Measurements from ENCODE around the gene PIAS1.
"Not testable (repeated sequence)": the region's sequence is repeated elsewhere in the genome, so short reads cannot be mapped to it uniquely, and the experiment has no call there.

PIAS1 gene

GRCh38 chr15:68214838-68215254 is 160.7 kb downstream of the PIAS1 start:
- no peak overlapping the region for H3K4me3 ChIP-seq (replicated peaks in 1 of 2; ENCODE audit: low read depth in 2 of 2, low read length in 2 of 2)
- no peak for TF ChIP-seq CTCF (IDR thresholded peaks at IDR 0.05; ENCODE audit: low read depth, low read length)
- DNase-seq (ENCODE audit: low read depth in 2 of 2): no peak

GRCh38 chr15:68217341-68217740 is 163.2 kb downstream of the PIAS1 start:
- no peak for DNase-seq (ENCODE audit: low read depth in 2 of 2)
- no peak overlapping the region for H3K4me3 ChIP-seq (replicated peaks in 1 of 2; ENCODE audit: low read depth in 2 of 2, low read length in 2 of 2)
- no peak for TF ChIP-seq CTCF (IDR thresholded peaks at IDR 0.05; ENCODE audit: low read depth, low read length)

GRCh38 chr15:68218331-68218730 is 164.2 kb downstream of the PIAS1 start:
- TF ChIP-seq CTCF (IDR thresholded peaks at IDR 0.05; ENCODE audit: low read depth, low read length): no peak
- no peak for DNase-seq (ENCODE audit: low read depth in 2 of 2)
- H3K4me3 ChIP-seq (replicated peaks in 1 of 2; ENCODE audit: low read depth in 2 of 2, low read length in 2 of 2): no peak overlapping the region

- H3K4me3 ChIP-seq (replicated peaks in 1 of 2; ENCODE audit: low read depth in 2 of 2, low read length in 2 of 2): no peak overlapping the region
- no peak for DNase-seq (ENCODE audit: low read depth in 2 of 2)
- TF ChIP-seq CTCF (IDR thresholded peaks at IDR 0.05; ENCODE audit: low read depth, low read length): no peak
These were observed 165.0 kb downstream of the PIAS1 start for GRCh38 chr15:68218847-68219798.

- no peak for TF ChIP-seq CTCF (IDR thresholded peaks at IDR 0.05; ENCODE audit: low read depth, low read length)
- H3K4me3 ChIP-seq (replicated peaks in 1 of 2; ENCODE audit: low read depth in 2 of 2, low read length in 2 of 2): no peak overlapping the region
- no peak for DNase-seq (ENCODE audit: low read depth in 2 of 2)
These were observed 166.4 kb downstream of the PIAS1 start for GRCh38 chr15:68220489-68220888.

- H3K4me3 ChIP-seq (replicated peaks in 1 of 2; ENCODE audit: low read depth in 2 of 2, low read length in 2 of 2): no peak overlapping the region
- no peak for TF ChIP-seq CTCF (IDR thresholded peaks at IDR 0.05; ENCODE audit: low read depth, low read length)
- no peak for DNase-seq (ENCODE audit: low read depth in 2 of 2)
These were observed 166.9 kb downstream of the PIAS1 start for GRCh38 chr15:68220967-68221366.

GRCh38 chr15:68221530-68222431 is 167.7 kb downstream of the PIAS1 start:
- DNase-seq (ENCODE audit: low read depth in 2 of 2); H3K4me3 ChIP-seq (replicated peaks in 1 of 2; ENCODE audit: low read depth in 2 of 2, low read length in 2 of 2): not testable (repeated sequence)

- not testable (repeated sequence) for H3K4me3 ChIP-seq (replicated peaks in 1 of 2; ENCODE audit: low read depth in 2 of 2, low read length in 2 of 2); DNase-seq (ENCODE audit: low read depth in 2 of 2)
These were observed 168.3 kb downstream of the PIAS1 start for GRCh38 chr15:68222432-68222743.
